MG63 (cell line): ENCODE measurements around the gene PSME4. TPM values are rescaled to one million over a fixed set of nuclear protein-coding genes. Genes with fewer than 3 reads are reported as not detected.
"Not testable (repeated sequence)": the region's sequence is repeated elsewhere in the genome, so short reads cannot be mapped to it uniquely, and the experiment has no call there.

Source experiments
- DNase-seq: peaks from one replicate; pipeline ENCODE4 v3.0.0-alpha.2; 2020
- H3K27me3 ChIP-seq: fragments of 250-450 bp; sonication (Bioruptor Pico); 2 replicates; pipeline ENCODE4 v1.5.1; 2020; ENCODE audit warnings: mild to moderate bottlenecking, moderate library complexity
- H3K36me3 ChIP-seq: fragments of 250-450 bp; sonication (Bioruptor Pico); 2 replicates; pipeline ENCODE4 v1.5.1; 2020; ENCODE audit warnings: mild to moderate bottlenecking, moderate library complexity
- H3K4me3 ChIP-seq: fragments of 250-450 bp; sonication (Bioruptor Pico); 2 replicates; pipeline ENCODE4 v1.5.1; 2020; ENCODE audit warnings: mild to moderate bottlenecking, moderate library complexity
- H3K9me3 ChIP-seq: fragments of 250-450 bp; sonication (Bioruptor Pico); 2 replicates; pipeline ENCODE4 v1.5.1; 2020; ENCODE audit warnings: mild to moderate bottlenecking, moderate library complexity
- total RNA-seq: library from RNA; depleted of rRNA; stranded (reverse); fragments of >200 nt; shearing (Covaris generic); gene quantifications from 2 replicates; pipeline ENCODE4 v1.2.3, GENCODE V29; 2014; ENCODE audit warnings: low replicate concordance

Gene PSME4
- total RNA-seq, 1 experiment from 2014 or later = 17.9 TPM

GRCh38 chr2:53985646-53986045 lies 14.9 kb upstream of the PSME4 start:
- DNase-seq = no peak
- no peaks in the 10 kb centered on the region for H3K27me3 ChIP-seq
- H3K36me3 ChIP-seq = no peaks in the 10 kb centered on the region
- H3K9me3 ChIP-seq = no peaks in the 10 kb centered on the region
- no peak overlapping the region for H3K4me3 ChIP-seq

- DNase-seq = no peak
- Histone ChIP-seq H3K4me3 (peak overlapping the region; percentile 96), H3K36me3 (peaks cover 8% of the 10 kb centered on the region), H3K27me3 (no peaks in the 10 kb centered on the region), H3K9me3 (no peaks in the 10 kb centered on the region)
Measured at GRCh38 chr2:53969968-53970723, 647 bp downstream of the PSME4 start.

- DNase-seq = peak; percentile 29
Measured at GRCh38 chr2:53969285-53969967, 1.4 kb downstream of the PSME4 start.

GRCh38 chr2:53964987-53965687 lies 5.7 kb downstream of the PSME4 start:
- no peak for DNase-seq
- Histone ChIP-seq H3K4me3 (no peak overlapping the region), H3K36me3 (no peaks in the 10 kb centered on the region; the same call in 1 of the 2 replicates), H3K27me3 (no peaks in the 10 kb centered on the region), H3K9me3 (no peaks in the 10 kb centered on the region)

More at GRCh38 chr2:53969285-53969967, 1.4 kb downstream of the PSME4 start:
- H3K9me3 ChIP-seq = no peaks in the 10 kb centered on the region
- no peaks in the 10 kb centered on the region for H3K27me3 ChIP-seq
- peaks cover 4% of the 10 kb centered on the region; the same call in 1 of the 2 replicates for H3K36me3 ChIP-seq
- peak overlapping the region; percentile 96 for H3K4me3 ChIP-seq

- DNase-seq = no peak
- Histone ChIP-seq H3K27me3 (no peaks in the 10 kb centered on the region), H3K4me3 (no peak overlapping the region), H3K9me3 (no peaks in the 10 kb centered on the region), H3K36me3 (no peaks in the 10 kb centered on the region; the same call in 1 of the 2 replicates)
Measured at GRCh38 chr2:53964257-53964952, 6.4 kb downstream of the PSME4 start.

- not testable (repeated sequence) for H3K4me3 ChIP-seq, H3K36me3 ChIP-seq, DNase-seq
Measured at GRCh38 chr2:53961478-53962216, 9.1 kb downstream of the PSME4 start.

GRCh38 chr2:53960476-53960875 lies 10.3 kb downstream of the PSME4 start:
- DNase-seq = no peak
- Histone ChIP-seq H3K27me3 (no peaks in the 10 kb centered on the region), H3K36me3 (no peaks in the 10 kb centered on the region; the same call in 1 of the 2 replicates), H3K4me3 (no peak overlapping the region), H3K9me3 (no peaks in the 10 kb centered on the region)

More at GRCh38 chr2:53961478-53962216, 9.1 kb downstream of the PSME4 start:
- not testable (repeated sequence) for H3K9me3 ChIP-seq, H3K27me3 ChIP-seq

- DNase-seq = no peak
- Histone ChIP-seq H3K4me3 (no peak overlapping the region), H3K36me3 (no peaks in the 10 kb centered on the region; the same call in 1 of the 2 replicates), H3K27me3 (no peaks in the 10 kb centered on the region), H3K9me3 (no peaks in the 10 kb centered on the region)
Measured at GRCh38 chr2:53958443-53958842, 12.3 kb downstream of the PSME4 start.

GRCh38 chr2:53952519-53952918 lies 18.3 kb downstream of the PSME4 start:
- Histone ChIP-seq H3K27me3 (no peaks in the 10 kb centered on the region), H3K4me3 (no peak overlapping the region), H3K36me3 (peaks cover 18% of the 10 kb centered on the region), H3K9me3 (no peaks in the 10 kb centered on the region)
- DNase-seq = no peak

GRCh38 chr2:53949457-53949856 lies 21.3 kb downstream of the PSME4 start:
- no peaks in the 10 kb centered on the region for H3K9me3 ChIP-seq
- H3K36me3 ChIP-seq = peaks cover 36% of the 10 kb centered on the region
- H3K27me3 ChIP-seq = no peaks in the 10 kb centered on the region
- no peak for DNase-seq
- H3K4me3 ChIP-seq = no peak overlapping the region

GRCh38 chr2:53945538-53945937 lies 25.3 kb downstream of the PSME4 start:
- no peak for DNase-seq
- H3K9me3 ChIP-seq = no peaks in the 10 kb centered on the region
- no peak overlapping the region for H3K4me3 ChIP-seq
- H3K36me3 ChIP-seq = peaks cover 41% of the 10 kb centered on the region
- H3K27me3 ChIP-seq = no peaks in the 10 kb centered on the region

GRCh38 chr2:53944542-53944941 lies 26.3 kb downstream of the PSME4 start:
- H3K36me3 ChIP-seq = peaks cover 47% of the 10 kb centered on the region
- H3K27me3 ChIP-seq = no peaks in the 10 kb centered on the region
- no peak for DNase-seq

GRCh38 chr2:53942280-53942679 lies 28.5 kb downstream of the PSME4 start:
- no peak overlapping the region for H3K4me3 ChIP-seq
- no peak for DNase-seq
- peaks cover 41% of the 10 kb centered on the region for H3K36me3 ChIP-seq
- H3K27me3 ChIP-seq = no peaks in the 10 kb centered on the region
- H3K9me3 ChIP-seq = no peaks in the 10 kb centered on the region

More at GRCh38 chr2:53944542-53944941, 26.3 kb downstream of the PSME4 start:
- no peak overlapping the region for H3K4me3 ChIP-seq
- no peaks in the 10 kb centered on the region for H3K9me3 ChIP-seq

GRCh38 chr2:53941749-53942148 lies 29.0 kb downstream of the PSME4 start:
- H3K27me3 ChIP-seq = no peaks in the 10 kb centered on the region
- no peak overlapping the region for H3K4me3 ChIP-seq
- H3K9me3 ChIP-seq = no peaks in the 10 kb centered on the region
- no peak for DNase-seq
- peaks cover 39% of the 10 kb centered on the region for H3K36me3 ChIP-seq

- Histone ChIP-seq H3K27me3 (no peaks in the 10 kb centered on the region), H3K9me3 (no peaks in the 10 kb centered on the region), H3K4me3 (no peak overlapping the region), H3K36me3 (peaks cover 38% of the 10 kb centered on the region)
- DNase-seq = no peak
Measured at GRCh38 chr2:53939656-53940055, 31.1 kb downstream of the PSME4 start.

GRCh38 chr2:53938904-53939303 lies 31.9 kb downstream of the PSME4 start:
- Histone ChIP-seq H3K36me3 (peaks cover 45% of the 10 kb centered on the region), H3K4me3 (no peak overlapping the region), H3K9me3 (no peaks in the 10 kb centered on the region), H3K27me3 (no peaks in the 10 kb centered on the region)
- DNase-seq = no peak
